ENCODE measurements around the gene KRTCAP3.

Gene KRTCAP3

GRCh38 chr2:27445615-27446014 is 3.4 kb downstream of the KRTCAP3 start:
- no peak overlapping the region for H3K4me3 ChIP-seq (ENCODE audit: low read length)
- H3K9me3 ChIP-seq (replicated peaks; ENCODE audit: low read length) = no peaks in the 10 kb centered on the region
- H3K36me3 ChIP-seq (ENCODE audit: insufficient read depth, low read length) = peaks cover 49% of the 10 kb centered on the region
- H3K4me1 ChIP-seq (ENCODE audit: control insufficient read depth, insufficient read depth, low read length) = no peaks in the 10 kb centered on the region
- H3K4me2 ChIP-seq (ENCODE audit: low read length) = no peak overlapping the region
- H3K27me3 ChIP-seq (ENCODE audit: control insufficient read depth, insufficient read depth, low read length) = no peaks in the 10 kb centered on the region
- H3K9ac ChIP-seq (ENCODE audit: low read depth, low read length) = no peak overlapping the region

DNA sequence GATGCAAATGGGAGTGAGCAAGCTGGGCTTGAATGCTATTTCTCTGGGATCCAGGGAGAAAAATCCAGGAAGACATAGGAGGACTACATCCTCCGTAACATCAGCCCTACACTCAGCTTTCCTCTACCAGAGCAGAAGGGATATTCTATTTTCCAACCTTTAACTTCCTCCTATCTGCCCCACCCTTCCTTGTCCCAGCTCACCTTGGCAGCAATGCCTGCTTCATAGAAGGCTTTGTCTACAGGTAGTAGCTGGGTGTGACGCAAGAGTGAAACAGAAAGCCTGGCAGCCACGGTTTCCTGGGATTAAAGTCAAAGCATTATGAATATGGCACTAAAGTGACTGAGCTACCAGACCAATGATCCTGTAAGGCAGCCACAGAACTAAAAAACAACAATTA is 3.9 kb downstream of the KRTCAP3 start:
- Histone ChIP-seq H3K36me3 (ENCODE audit: insufficient read depth, low read length) (peaks cover 46% of the 10 kb centered on the region), H3K9ac (ENCODE audit: low read depth, low read length) (no peak overlapping the region), H3K4me3 (ENCODE audit: low read length) (no peak overlapping the region), H3K27me3 (ENCODE audit: control insufficient read depth, insufficient read depth, low read length) (no peaks in the 10 kb centered on the region), H3K4me1 (ENCODE audit: control insufficient read depth, insufficient read depth, low read length) (no peaks in the 10 kb centered on the region), H3K4me2 (ENCODE audit: low read length) (no peak overlapping the region), H3K9me3 (replicated peaks; ENCODE audit: low read length) (no peaks in the 10 kb centered on the region)

DNA sequence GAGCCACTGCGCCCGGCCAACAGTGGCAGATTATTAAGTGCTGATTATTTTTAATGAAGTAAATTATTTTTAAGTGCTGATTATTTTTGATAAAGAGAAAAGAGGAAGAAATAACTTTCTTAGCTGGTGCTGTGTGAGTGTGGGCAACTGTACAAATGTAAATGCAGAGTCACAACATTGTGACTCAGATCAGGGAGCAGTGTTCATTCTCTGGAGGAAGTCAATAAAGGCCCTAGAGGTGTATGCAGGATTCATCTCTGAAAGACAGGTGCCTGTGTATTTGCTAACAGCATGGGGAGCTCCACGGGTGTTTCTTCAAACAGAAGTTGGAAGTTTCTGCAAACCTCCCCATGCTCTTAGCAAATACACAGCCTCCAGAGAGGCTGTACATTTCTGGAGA is 6.2 kb downstream of the KRTCAP3 start:
- no peaks in the 10 kb centered on the region for H3K9me3 ChIP-seq (replicated peaks; ENCODE audit: low read length)
- peaks cover 38% of the 10 kb centered on the region for H3K36me3 ChIP-seq (ENCODE audit: insufficient read depth, low read length)
- H3K4me1 ChIP-seq (ENCODE audit: control insufficient read depth, insufficient read depth, low read length) = no peaks in the 10 kb centered on the region

DNA sequence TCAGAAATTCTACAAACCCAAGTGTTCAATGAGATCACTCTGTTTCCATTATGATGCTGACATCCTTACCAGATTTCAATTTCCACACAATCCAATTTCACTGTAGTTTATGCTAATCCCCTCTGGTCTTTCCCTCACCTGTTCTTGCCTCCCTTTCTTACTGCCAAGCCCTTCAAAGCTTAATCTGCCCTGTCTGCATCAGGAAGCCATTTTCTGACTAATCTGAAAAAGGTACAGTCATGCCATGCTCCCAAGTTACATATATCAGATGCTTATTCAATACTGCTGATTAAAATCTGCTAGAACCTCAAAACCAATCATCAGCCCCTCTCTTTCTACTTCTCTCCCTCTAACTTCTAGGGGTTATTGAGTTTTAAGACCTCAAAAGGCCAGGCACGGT is 8.9 kb downstream of the KRTCAP3 start:
- no peaks in the 10 kb centered on the region for H3K4me1 ChIP-seq (ENCODE audit: control insufficient read depth, insufficient read depth, low read length)
- H3K4me3 ChIP-seq (ENCODE audit: low read length) = no peak overlapping the region
- H3K9ac ChIP-seq (ENCODE audit: low read depth, low read length) = no peak overlapping the region
- no peaks in the 10 kb centered on the region for H3K9me3 ChIP-seq (replicated peaks; ENCODE audit: low read length)
- H3K4me2 ChIP-seq (ENCODE audit: low read length) = no peak overlapping the region
- H3K27me3 ChIP-seq (ENCODE audit: control insufficient read depth, insufficient read depth, low read length) = no peaks in the 10 kb centered on the region
- peaks cover 44% of the 10 kb centered on the region for H3K36me3 ChIP-seq (ENCODE audit: insufficient read depth, low read length)

More for the DNA sequence above, 6.2 kb downstream of the KRTCAP3 start:
- H3K4me2 ChIP-seq (ENCODE audit: low read length) = no peak overlapping the region
- no peak overlapping the region for H3K9ac ChIP-seq (ENCODE audit: low read depth, low read length)
- no peaks in the 10 kb centered on the region for H3K27me3 ChIP-seq (ENCODE audit: control insufficient read depth, insufficient read depth, low read length)
- H3K4me3 ChIP-seq (ENCODE audit: low read length) = no peak overlapping the region

DNA sequence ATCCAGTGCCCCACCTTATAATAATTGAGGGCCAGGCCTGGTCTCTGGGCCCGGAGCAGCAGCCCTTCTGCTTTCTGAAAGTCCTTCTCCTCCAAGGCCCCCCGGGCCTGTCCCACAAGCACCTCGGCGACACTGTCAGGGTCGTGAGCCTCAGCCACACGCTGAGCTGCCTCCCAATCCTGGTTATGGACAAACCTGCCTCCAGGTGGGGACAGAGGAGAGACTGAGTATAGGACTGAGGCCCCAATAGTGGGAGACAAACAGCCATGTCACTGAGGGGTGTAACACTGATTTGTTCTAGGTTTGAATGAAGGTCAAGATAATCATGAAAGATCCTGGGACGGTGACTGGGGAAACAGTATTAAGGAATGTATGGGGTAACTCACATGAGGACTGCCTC is 11.8 kb downstream of the KRTCAP3 start:
- no peaks in the 10 kb centered on the region for H3K4me1 ChIP-seq (ENCODE audit: control insufficient read depth, insufficient read depth, low read length)
- peaks cover 42% of the 10 kb centered on the region for H3K36me3 ChIP-seq (ENCODE audit: insufficient read depth, low read length)
- H3K9me3 ChIP-seq (replicated peaks; ENCODE audit: low read length) = no peaks in the 10 kb centered on the region
- no peak overlapping the region for H3K4me2 ChIP-seq (ENCODE audit: low read length)
- H3K27me3 ChIP-seq (ENCODE audit: control insufficient read depth, insufficient read depth, low read length) = no peaks in the 10 kb centered on the region
- no peak overlapping the region for H3K9ac ChIP-seq (ENCODE audit: low read depth, low read length)
- H3K4me3 ChIP-seq (ENCODE audit: low read length) = no peak overlapping the region

- Histone ChIP-seq H3K4me1 (ENCODE audit: control insufficient read depth, insufficient read depth, low read length) (no peaks in the 10 kb centered on the region), H3K27me3 (ENCODE audit: control insufficient read depth, insufficient read depth, low read length) (no peaks in the 10 kb centered on the region), H3K9me3 (replicated peaks; ENCODE audit: low read length) (no peaks in the 10 kb centered on the region), H3K9ac (ENCODE audit: low read depth, low read length) (no peak overlapping the region), H3K4me3 (ENCODE audit: low read length) (no peak overlapping the region), H3K4me2 (ENCODE audit: low read length) (no peak overlapping the region), H3K36me3 (ENCODE audit: insufficient read depth, low read length) (peaks cover 19% of the 10 kb centered on the region)
Observed at GRCh38 chr2:27461118-27461517, 18.9 kb downstream of the KRTCAP3 start.

DNA sequence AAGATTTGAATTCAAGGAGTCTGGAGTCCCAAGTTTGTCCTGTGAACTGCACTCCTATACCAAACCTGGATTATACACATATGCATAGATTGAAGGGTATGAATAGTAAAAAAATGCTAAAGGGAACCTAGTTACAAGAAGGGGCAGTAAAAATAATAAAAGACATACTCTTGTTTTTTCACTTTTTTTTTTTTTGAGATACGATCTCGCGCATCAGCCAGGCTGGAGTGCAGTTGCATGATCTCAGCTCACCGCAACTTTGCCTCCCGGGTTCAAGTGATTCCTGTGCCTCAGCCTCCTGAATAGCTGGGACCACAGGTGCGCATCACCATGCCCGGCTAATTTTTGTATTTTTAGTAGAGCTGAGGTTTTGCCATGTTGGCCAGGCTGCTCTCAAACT is 22.3 kb downstream of the KRTCAP3 start:
- Histone ChIP-seq H3K4me1 (ENCODE audit: control insufficient read depth, insufficient read depth, low read length) (no peaks in the 10 kb centered on the region), H3K27me3 (ENCODE audit: control insufficient read depth, insufficient read depth, low read length) (no peaks in the 10 kb centered on the region), H3K36me3 (ENCODE audit: insufficient read depth, low read length) (peaks cover 3% of the 10 kb centered on the region), H3K9me3 (replicated peaks; ENCODE audit: low read length) (no peaks in the 10 kb centered on the region), H3K4me2 (ENCODE audit: low read length) (no peak overlapping the region), H3K9ac (ENCODE audit: low read depth, low read length) (no peak overlapping the region), H3K4me3 (ENCODE audit: low read length) (no peak overlapping the region)

GRCh38 chr2:27471961-27472360 is 29.8 kb downstream of the KRTCAP3 start:
- no peaks in the 10 kb centered on the region for H3K27me3 ChIP-seq (ENCODE audit: control insufficient read depth, insufficient read depth, low read length)
- H3K36me3 ChIP-seq (ENCODE audit: insufficient read depth, low read length) = peaks cover 26% of the 10 kb centered on the region
- H3K4me3 ChIP-seq (ENCODE audit: low read length) = no peak overlapping the region
- H3K9me3 ChIP-seq (replicated peaks; ENCODE audit: low read length) = no peaks in the 10 kb centered on the region
- no peak overlapping the region for H3K4me2 ChIP-seq (ENCODE audit: low read length)
- H3K4me1 ChIP-seq (ENCODE audit: control insufficient read depth, insufficient read depth, low read length) = no peaks in the 10 kb centered on the region
- no peak overlapping the region for H3K9ac ChIP-seq (ENCODE audit: low read depth, low read length)

GRCh38 chr2:27485496-27485895 is 43.3 kb downstream of the KRTCAP3 start:
- Histone ChIP-seq H3K4me2 (ENCODE audit: low read length) (no peak overlapping the region), H3K27me3 (ENCODE audit: control insufficient read depth, insufficient read depth, low read length) (no peaks in the 10 kb centered on the region), H3K4me1 (ENCODE audit: control insufficient read depth, insufficient read depth, low read length) (peaks cover 13% of the 10 kb centered on the region), H3K9me3 (replicated peaks; ENCODE audit: low read length) (no peaks in the 10 kb centered on the region), H3K4me3 (ENCODE audit: low read length) (no peak overlapping the region), H3K9ac (ENCODE audit: low read depth, low read length) (no peak overlapping the region), H3K36me3 (ENCODE audit: insufficient read depth, low read length) (peaks cover 22% of the 10 kb centered on the region)

DNA sequence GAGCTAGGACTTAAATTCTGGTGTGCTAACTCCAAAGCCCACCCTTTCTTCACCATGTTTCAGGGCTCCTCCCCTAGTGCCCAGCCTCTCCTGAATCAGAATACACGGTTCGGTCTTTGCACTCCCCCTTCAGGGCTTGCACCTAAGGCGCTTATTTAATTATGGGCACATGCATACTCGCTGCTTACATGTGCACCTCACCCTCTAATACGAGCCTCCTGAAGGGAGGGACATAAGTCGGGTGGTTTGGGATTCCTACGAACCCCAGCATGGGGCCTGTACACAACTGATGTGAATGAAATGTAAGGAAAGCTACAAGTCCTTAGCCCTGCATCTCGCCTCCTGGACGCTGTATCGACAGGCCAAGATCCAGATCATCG is 46.9 kb downstream of the KRTCAP3 start:
- H3K4me1 ChIP-seq (ENCODE audit: control insufficient read depth, insufficient read depth, low read length) = peaks cover 17% of the 10 kb centered on the region
- H3K4me2 ChIP-seq (ENCODE audit: low read length) = peak overlapping the region; percentile 92
- H3K27me3 ChIP-seq (ENCODE audit: control insufficient read depth, insufficient read depth, low read length) = no peaks in the 10 kb centered on the region
- H3K9ac ChIP-seq (ENCODE audit: low read depth, low read length) = peak overlapping the region; percentile 74
- peak overlapping the region; percentile 77 for H3K4me3 ChIP-seq (ENCODE audit: low read length)
- no peaks in the 10 kb centered on the region for H3K9me3 ChIP-seq (replicated peaks; ENCODE audit: low read length)
- peaks cover 11% of the 10 kb centered on the region for H3K36me3 ChIP-seq (ENCODE audit: insufficient read depth, low read length)

- Histone ChIP-seq H3K36me3 (ENCODE audit: insufficient read depth, low read length) (peaks cover 10% of the 10 kb centered on the region), H3K9ac (ENCODE audit: low read depth, low read length) (peak within 1 kb of the TSS; percentile 74), H3K9me3 (replicated peaks; ENCODE audit: low read length) (no peaks in the 10 kb centered on the region), H3K4me2 (ENCODE audit: low read length) (peak within 1 kb of the TSS; percentile 92), H3K4me1 (ENCODE audit: control insufficient read depth, insufficient read depth, low read length) (peaks cover 21% of the 10 kb centered on the region), H3K4me3 (ENCODE audit: low read length) (peak within 1 kb of the TSS; percentile 77), H3K27me3 (ENCODE audit: control insufficient read depth, insufficient read depth, low read length) (no peaks in the 10 kb centered on the region)
Observed at GRCh38 chr2:27489498-27490397, 47.6 kb downstream of the KRTCAP3 start, which contains the start of gene IFT172. IFT172 (minus strand) TSS chr2:27489743; CDS start chr2:27489653, 90 bp downstream.

GRCh38 chr2:27492557-27492956 is 50.4 kb downstream of the KRTCAP3 start:
- no peaks in the 10 kb centered on the region for H3K9me3 ChIP-seq (replicated peaks; ENCODE audit: low read length)

More at GRCh38 chr2:27492557-27492956, 50.4 kb downstream of the KRTCAP3 start:
- peaks cover 21% of the 10 kb centered on the region for H3K4me1 ChIP-seq (ENCODE audit: control insufficient read depth, insufficient read depth, low read length)
- no peak overlapping the region for H3K4me3 ChIP-seq (ENCODE audit: low read length)
- no peak overlapping the region for H3K4me2 ChIP-seq (ENCODE audit: low read length)
- H3K9ac ChIP-seq (ENCODE audit: low read depth, low read length) = no peak overlapping the region
- H3K36me3 ChIP-seq (ENCODE audit: insufficient read depth, low read length) = peaks cover 4% of the 10 kb centered on the region
- H3K27me3 ChIP-seq (ENCODE audit: control insufficient read depth, insufficient read depth, low read length) = no peaks in the 10 kb centered on the region
